Stimulated activated CD8-positive, alpha-beta memory T cell treated with anti-CD3 and anti-CD28 coated beads, Interleukin-7, amount 100 ng/mL, for 4 hours (primary cell): ENCODE results near the gene SVEP1.
"Not testable (repeated sequence)": the region's sequence is repeated elsewhere in the genome, so short reads cannot be mapped to it uniquely, and the experiment has no call there.

ENCODE experiments used
- DNase-seq, 2 donors: peaks; one replicate each; pipeline ENCODE4 v3.0.0-alpha.2; 2020; ENCODE audit warnings: low read depth in 2 of 2

Gene SVEP1

GRCh38 chr9:110444911-110445310 lies 134.6 kb downstream of the SVEP1 start:
- no peak for DNase-seq

GRCh38 chr9:110443866-110444220 lies 135.7 kb downstream of the SVEP1 start:
- no peak for DNase-seq

- no peak for DNase-seq
Observed at GRCh38 chr9:110443146-110443865, 136.2 kb downstream of the SVEP1 start.

- no peak for DNase-seq
Observed at GRCh38 chr9:110440796-110441195, 138.7 kb downstream of the SVEP1 start.

- no peak for DNase-seq
Observed at GRCh38 chr9:110440172-110440571, 139.4 kb downstream of the SVEP1 start.

GRCh38 chr9:110432253-110432652 lies 147.3 kb downstream of the SVEP1 start:
- no peak for DNase-seq

- no peak for DNase-seq
Observed at GRCh38 chr9:110429453-110429852, 150.1 kb downstream of the SVEP1 start.

GRCh38 chr9:110427497-110428104 lies 151.9 kb downstream of the SVEP1 start:
- no peak for DNase-seq

- DNase-seq: no peak
Observed at GRCh38 chr9:110426052-110426709, 153.4 kb downstream of the SVEP1 start.

GRCh38 chr9:110414471-110414870 lies 165.1 kb downstream of the SVEP1 start:
- no peak for DNase-seq

- no peak for DNase-seq
Observed at GRCh38 chr9:110410961-110411360, 168.6 kb downstream of the SVEP1 start.

GRCh38 chr9:110408598-110408997 lies 170.9 kb downstream of the SVEP1 start:
- DNase-seq: no peak

GRCh38 chr9:110405858-110406443 lies 173.6 kb downstream of the SVEP1 start:
- no peak for DNase-seq

- no peak for DNase-seq
Observed at GRCh38 chr9:110404473-110404872, 175.1 kb downstream of the SVEP1 start.

GRCh38 chr9:110399983-110400382 lies 179.6 kb downstream of the SVEP1 start:
- no peak for DNase-seq

- not testable (repeated sequence) for DNase-seq
Observed at GRCh38 chr9:110398992-110399391, 180.5 kb downstream of the SVEP1 start.

- DNase-seq: no peak
Observed at GRCh38 chr9:110391826-110392485, 187.6 kb downstream of the SVEP1 start.

GRCh38 chr9:110389148-110389750 lies 190.3 kb downstream of the SVEP1 start:
- no peak for DNase-seq

GRCh38 chr9:110383491-110383890 lies 196.1 kb downstream of the SVEP1 start:
- DNase-seq: no peak

GRCh38 chr9:110382731-110383130 lies 196.8 kb downstream of the SVEP1 start:
- no peak for DNase-seq

GRCh38 chr9:110371411-110372007 lies 208.0 kb downstream of the SVEP1 start:
- DNase-seq: no peak
